Glutamatergic neuron (in vitro differentiated cells): ENCODE measurements around the gene POU2F1. TPM values are rescaled to one million over a fixed set of nuclear protein-coding genes. Genes with fewer than 3 reads are reported as not detected.
A peak's percentile ranks its signal among the peaks of the same experiment; 100 is the strongest.

Experiments
- DNase-seq: peaks from one replicate; pipeline ENCODE4 v3.0.0; 2022
- H3K27ac Mint-ChIP-seq: one replicate; pipeline ENCODE4 v1.8.0; 2020; ENCODE audit warnings: mild to moderate bottlenecking, mixed read lengths, inconsistent platforms; ENCODE audit not compliant: unreplicated experiment
- H3K27me3 Mint-ChIP-seq: one replicate; pipeline ENCODE4 v1.8.0; 2020; ENCODE audit warnings: mild to moderate bottlenecking, moderate library complexity, mixed read lengths, inconsistent platforms; ENCODE audit not compliant: unreplicated experiment
- H3K36me3 Mint-ChIP-seq: one replicate; pipeline ENCODE4 v1.8.0; 2020; ENCODE audit warnings: mild to moderate bottlenecking, mixed read lengths, inconsistent platforms; ENCODE audit not compliant: unreplicated experiment
- H3K4me1 Mint-ChIP-seq: one replicate; pipeline ENCODE4 v1.8.0; 2020; ENCODE audit warnings: mild to moderate bottlenecking, low read depth, mixed read lengths, inconsistent platforms; ENCODE audit not compliant: unreplicated experiment
- H3K4me3 Mint-ChIP-seq: one replicate; pipeline ENCODE4 v1.8.0; 2020; ENCODE audit warnings: mild to moderate bottlenecking, mixed read lengths, inconsistent platforms; ENCODE audit not compliant: unreplicated experiment
- H3K9me3 Mint-ChIP-seq: one replicate; pipeline ENCODE4 v1.8.0; 2020; ENCODE audit warnings: mild to moderate bottlenecking, moderate library complexity, mixed read lengths, inconsistent platforms; ENCODE audit not compliant: unreplicated experiment
- CTCF ChIP-seq: fragments of 200-600 bp; sonication (generic); IDR thresholded peaks from one replicate; pipeline ENCODE4 v1.5.0; 2021; ENCODE audit not compliant: partially characterized antibody, unreplicated experiment
- total RNA-seq: library from RNA; stranded (reverse); fragmentation: NEBNext Ultra II Directional; extraction: Animal tissue kit (Norgen Biotek cat#: 25700); gene quantifications from one replicate; pipeline ENCODE4 v1.2.1, GENCODE V29; 2021; ENCODE audit not compliant: unreplicated experiment

Gene POU2F1
- total RNA-seq, 1 donor from 2014 or later: 37.7 TPM

GRCh38 chr1:167454894-167455785 is 234.5 kb downstream of the POU2F1 start:
- Mint-ChIP-seq H3K9me3 (no peaks in the 10 kb centered on the region), H3K4me3 (peak overlapping the region; percentile 64), H3K27me3 (peaks cover 13% of the 10 kb centered on the region), H3K4me1 (peaks cover 2% of the 10 kb centered on the region), H3K36me3 (peaks cover 5% of the 10 kb centered on the region), H3K27ac (no peak overlapping the region)
- TF ChIP-seq CTCF: no peak
- DNase-seq: peak; percentile 68

- Mint-ChIP-seq H3K9me3 (no peaks in the 10 kb centered on the region), H3K4me1 (peaks cover 2% of the 10 kb centered on the region), H3K27me3 (peaks cover 13% of the 10 kb centered on the region), H3K27ac (no peak overlapping the region), H3K4me3 (peak overlapping the region; percentile 79), H3K36me3 (peaks cover 5% of the 10 kb centered on the region)
- TF ChIP-seq CTCF: no peak
- no peak for DNase-seq
These were observed 235.2 kb downstream of the POU2F1 start for GRCh38 chr1:167455786-167456446.

- Mint-ChIP-seq H3K9me3 (no peaks in the 10 kb centered on the region), H3K4me3 (peak overlapping the region; percentile 79)
These were observed 235.8 kb downstream of the POU2F1 start for GRCh38 chr1:167456524-167456923.

GRCh38 chr1:167456926-167457325 is 236.2 kb downstream of the POU2F1 start:
- H3K9me3 Mint-ChIP-seq: no peaks in the 10 kb centered on the region
- no peak overlapping the region for H3K27ac Mint-ChIP-seq
- H3K27me3 Mint-ChIP-seq: peaks cover 13% of the 10 kb centered on the region
- peaks cover 2% of the 10 kb centered on the region for H3K4me1 Mint-ChIP-seq
- TF ChIP-seq CTCF: no peak
- H3K36me3 Mint-ChIP-seq: peaks cover 5% of the 10 kb centered on the region
- no peak for DNase-seq
- H3K4me3 Mint-ChIP-seq: no peak overlapping the region

More at GRCh38 chr1:167456524-167456923, 235.8 kb downstream of the POU2F1 start:
- Mint-ChIP-seq H3K27ac (no peak overlapping the region), H3K27me3 (peaks cover 13% of the 10 kb centered on the region), H3K4me1 (peaks cover 2% of the 10 kb centered on the region), H3K36me3 (peaks cover 5% of the 10 kb centered on the region)
- DNase-seq: no peak
- no peak for TF ChIP-seq CTCF
